ENCODE results near the gene SLC49A4.

Gene SLC49A4

GRCh38 chr3:122800031-122800430, 5.2 kb downstream of the SLC49A4 start:
- no peak overlapping the region for H3K4me3 ChIP-seq (ENCODE audit: low read depth in 1 of 5, low read length in 5 of 5)
- no peak overlapping the region for H3K9ac ChIP-seq (ENCODE audit: low read length in 5 of 5)
- H3K36me3 ChIP-seq (ENCODE audit: control insufficient read depth in 5 of 5, insufficient read depth in 5 of 5, low read length in 5 of 5): no peaks in the 10 kb centered on the region
- H3K27ac ChIP-seq (ENCODE audit: low read depth, low read length): no peak overlapping the region
- peaks cover 7 to 19% (median 15%) of the 10 kb centered on the region in 5 donors for H3K4me1 ChIP-seq (ENCODE audit: control insufficient read depth in 5 of 5, insufficient read depth in 5 of 5, low read length in 5 of 5)
- no peaks in the 10 kb centered on the region for H3K9me3 ChIP-seq (ENCODE audit: control insufficient read depth in 5 of 5, low read length in 5 of 5)
- H3K27me3 ChIP-seq (ENCODE audit: control insufficient read depth in 5 of 5, insufficient read depth in 4 of 5, low read length in 5 of 5): no peaks in the 10 kb centered on the region

- no peaks in the 10 kb centered on the region for H3K36me3 ChIP-seq (ENCODE audit: control insufficient read depth in 5 of 5, insufficient read depth in 5 of 5, low read length in 5 of 5)
- no peaks in the 10 kb centered on the region for H3K9me3 ChIP-seq (ENCODE audit: control insufficient read depth in 5 of 5, low read length in 5 of 5)
- H3K4me3 ChIP-seq (ENCODE audit: low read depth in 1 of 5, low read length in 5 of 5): no peak overlapping the region
- H3K27me3 ChIP-seq (ENCODE audit: control insufficient read depth in 5 of 5, insufficient read depth in 4 of 5, low read length in 5 of 5): no peaks in the 10 kb centered on the region
- no peak overlapping the region for H3K27ac ChIP-seq (ENCODE audit: low read depth, low read length)
- peaks cover 5 to 13% (median 9%) of the 10 kb centered on the region in 5 donors for H3K4me1 ChIP-seq (ENCODE audit: control insufficient read depth in 5 of 5, insufficient read depth in 5 of 5, low read length in 5 of 5)
- no peak overlapping the region for H3K9ac ChIP-seq (ENCODE audit: low read length in 5 of 5)
Observed at GRCh38 chr3:122800706-122801237, 5.9 kb downstream of the SLC49A4 start.

DNA sequence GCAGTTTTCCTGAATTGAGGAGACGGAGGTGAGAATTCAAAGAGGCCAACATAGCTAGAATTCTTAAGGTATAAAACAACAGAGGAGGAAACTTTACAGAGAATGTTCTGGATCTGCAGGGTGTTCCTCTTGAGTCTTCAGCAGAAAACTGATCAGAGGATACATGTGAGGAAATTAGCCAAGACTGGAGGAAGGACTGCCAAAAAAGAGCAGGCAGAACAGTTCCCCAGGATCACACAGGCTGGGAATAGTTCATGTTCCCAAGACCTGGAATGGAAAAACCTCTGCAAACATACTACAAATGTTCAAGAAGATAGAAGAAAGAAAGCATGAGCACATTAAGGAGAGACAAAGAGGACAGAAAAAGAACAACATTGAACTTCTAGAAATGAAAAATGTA, 7.5 kb downstream of the SLC49A4 start:
- Histone ChIP-seq H3K9me3 (ENCODE audit: control insufficient read depth in 5 of 5, low read length in 5 of 5) (no peaks in the 10 kb centered on the region), H3K9ac (ENCODE audit: low read length in 5 of 5) (no peak overlapping the region), H3K4me3 (ENCODE audit: low read depth in 1 of 5, low read length in 5 of 5) (no peak overlapping the region), H3K4me1 (ENCODE audit: control insufficient read depth in 5 of 5, insufficient read depth in 5 of 5, low read length in 5 of 5) (no peaks in the 10 kb centered on the region), H3K36me3 (ENCODE audit: control insufficient read depth in 5 of 5, insufficient read depth in 5 of 5, low read length in 5 of 5) (peaks cover 0 to 2% (median 0%) of the 10 kb centered on the region in 5 donors), H3K27me3 (ENCODE audit: control insufficient read depth in 5 of 5, insufficient read depth in 4 of 5, low read length in 5 of 5) (no peaks in the 10 kb centered on the region), H3K27ac (ENCODE audit: low read depth, low read length) (no peak overlapping the region)

DNA sequence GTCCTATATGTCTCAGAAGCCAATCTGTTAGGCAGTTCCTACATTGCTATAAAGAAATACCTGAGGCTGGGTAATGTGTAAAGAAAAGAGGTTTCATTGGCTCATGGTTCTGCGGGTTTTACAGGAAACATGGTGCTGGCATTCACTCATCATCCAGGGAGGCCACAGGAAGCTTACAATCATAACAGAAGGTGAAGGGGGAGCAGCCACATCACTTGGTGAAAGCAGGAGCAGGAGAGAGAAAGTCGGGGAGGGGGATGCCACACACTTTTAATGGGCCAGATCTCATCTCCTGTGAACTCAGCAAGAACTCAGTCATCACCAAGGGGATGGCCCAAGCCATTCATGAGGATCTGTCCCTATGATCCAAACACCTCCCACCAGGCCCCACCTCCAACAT, 9.1 kb downstream of the SLC49A4 start:
- H3K27ac ChIP-seq (ENCODE audit: low read depth, low read length): no peak overlapping the region

DNA sequence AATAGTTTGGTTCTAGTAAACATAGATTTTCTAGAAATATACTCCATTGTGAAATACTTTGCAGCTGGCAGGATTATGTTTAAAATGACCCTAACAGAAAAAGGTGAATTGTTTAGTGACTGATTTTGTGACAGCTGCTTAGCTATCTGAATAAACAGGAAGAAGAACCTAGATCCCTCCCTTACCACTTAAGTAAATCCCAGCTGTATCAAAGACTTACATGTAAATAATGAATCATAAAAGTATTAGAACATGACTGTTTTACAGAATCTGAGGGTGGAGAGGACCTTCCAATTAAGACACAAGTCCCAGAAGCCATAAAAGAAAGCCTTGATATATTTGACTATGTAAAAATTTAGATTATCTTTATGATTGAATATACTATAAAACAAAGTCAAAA, 15.9 kb downstream of the SLC49A4 start:
- Histone ChIP-seq H3K36me3 (ENCODE audit: control insufficient read depth in 5 of 5, insufficient read depth in 5 of 5, low read length in 5 of 5) (peaks cover 0 to 14% (median 10%) of the 10 kb centered on the region in 5 donors), H3K27me3 (ENCODE audit: control insufficient read depth in 5 of 5, insufficient read depth in 4 of 5, low read length in 5 of 5) (no peaks in the 10 kb centered on the region), H3K27ac (ENCODE audit: low read depth, low read length) (no peak overlapping the region), H3K9ac (ENCODE audit: low read length in 5 of 5) (no peak overlapping the region), H3K9me3 (ENCODE audit: control insufficient read depth in 5 of 5, low read length in 5 of 5) (no peaks in the 10 kb centered on the region), H3K4me1 (ENCODE audit: control insufficient read depth in 5 of 5, insufficient read depth in 5 of 5, low read length in 5 of 5) (no peaks in the 10 kb centered on the region), H3K4me3 (ENCODE audit: low read depth in 1 of 5, low read length in 5 of 5) (no peak overlapping the region)

More for the DNA sequence above, 9.1 kb downstream of the SLC49A4 start:
- Histone ChIP-seq H3K4me3 (ENCODE audit: low read depth in 1 of 5, low read length in 5 of 5) (no peak overlapping the region), H3K9ac (ENCODE audit: low read length in 5 of 5) (no peak overlapping the region), H3K9me3 (ENCODE audit: control insufficient read depth in 5 of 5, low read length in 5 of 5) (no peaks in the 10 kb centered on the region), H3K4me1 (ENCODE audit: control insufficient read depth in 5 of 5, insufficient read depth in 5 of 5, low read length in 5 of 5) (no peaks in the 10 kb centered on the region), H3K36me3 (ENCODE audit: control insufficient read depth in 5 of 5, insufficient read depth in 5 of 5, low read length in 5 of 5) (peaks cover 0 to 10% (median 8%) of the 10 kb centered on the region in 5 donors), H3K27me3 (ENCODE audit: control insufficient read depth in 5 of 5, insufficient read depth in 4 of 5, low read length in 5 of 5) (no peaks in the 10 kb centered on the region)

GRCh38 chr3:122816587-122816986, 21.7 kb downstream of the SLC49A4 start:
- Histone ChIP-seq H3K36me3 (ENCODE audit: control insufficient read depth in 5 of 5, insufficient read depth in 5 of 5, low read length in 5 of 5) (peaks cover 0 to 10% (median 0%) of the 10 kb centered on the region in 5 donors), H3K4me1 (ENCODE audit: control insufficient read depth in 5 of 5, insufficient read depth in 5 of 5, low read length in 5 of 5) (no peaks in the 10 kb centered on the region), H3K9ac (ENCODE audit: low read length in 5 of 5) (no peak overlapping the region)

DNA sequence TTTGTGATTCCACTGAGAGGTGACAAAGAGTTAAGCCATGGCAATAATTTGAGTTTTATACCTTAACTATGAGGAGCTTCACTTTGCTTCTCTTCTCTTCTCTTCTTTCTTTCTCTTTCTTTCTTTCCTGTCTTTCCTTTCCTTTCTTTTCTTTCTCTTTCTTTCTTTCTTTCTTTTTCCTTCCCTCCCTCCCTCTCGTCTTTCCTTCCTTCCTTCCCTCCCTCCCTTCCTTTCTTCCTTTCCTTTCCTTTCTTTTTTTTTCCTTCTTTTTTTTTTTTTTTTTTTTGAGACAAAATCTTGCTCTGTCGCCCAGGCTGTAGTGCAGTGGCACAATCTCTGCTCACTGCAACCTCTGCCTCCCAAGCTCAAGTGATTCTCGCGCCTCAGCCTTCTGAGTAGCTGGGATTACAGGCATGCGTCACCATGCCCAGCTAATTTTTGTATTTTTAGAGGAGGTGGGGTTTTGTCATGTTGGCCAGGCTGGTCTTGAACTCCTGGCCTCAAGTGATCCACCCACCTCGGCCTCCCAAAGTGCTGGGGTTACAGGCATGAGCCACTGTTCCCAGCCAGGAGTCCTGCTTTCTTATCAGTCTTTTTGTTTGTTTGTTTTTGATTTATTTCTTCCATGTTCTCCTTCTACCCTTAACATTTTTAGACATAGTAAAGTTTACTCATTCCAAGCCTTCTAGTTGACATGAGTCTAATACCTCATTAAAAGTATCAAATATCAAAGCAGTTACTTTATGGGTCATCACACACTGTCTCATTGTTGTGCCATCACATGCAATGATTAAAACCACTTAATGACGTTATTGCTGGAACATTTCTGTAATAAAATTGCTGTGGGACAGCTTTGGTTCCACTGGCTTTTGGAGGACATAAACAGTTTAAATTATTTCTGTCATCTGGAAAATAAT, 29.9 kb downstream of the SLC49A4 start:
- Histone ChIP-seq H3K4me3 (ENCODE audit: low read depth in 1 of 5, low read length in 5 of 5) (no peak overlapping the region), H3K27me3 (ENCODE audit: control insufficient read depth in 5 of 5, insufficient read depth in 4 of 5, low read length in 5 of 5) (no peaks in the 10 kb centered on the region), H3K4me1 (ENCODE audit: control insufficient read depth in 5 of 5, insufficient read depth in 5 of 5, low read length in 5 of 5) (peaks cover 0 to 6% (median 0%) of the 10 kb centered on the region in 5 donors), H3K36me3 (ENCODE audit: control insufficient read depth in 5 of 5, insufficient read depth in 5 of 5, low read length in 5 of 5) (peaks cover 6 to 15% (median 12%) of the 10 kb centered on the region in 5 donors), H3K9me3 (ENCODE audit: control insufficient read depth in 5 of 5, low read length in 5 of 5) (no peaks in the 10 kb centered on the region), H3K27ac (ENCODE audit: low read depth, low read length) (no peak overlapping the region), H3K9ac (ENCODE audit: low read length in 5 of 5) (no peak overlapping the region)

More at GRCh38 chr3:122816587-122816986, 21.7 kb downstream of the SLC49A4 start:
- Histone ChIP-seq H3K9me3 (ENCODE audit: control insufficient read depth in 5 of 5, low read length in 5 of 5) (no peaks in the 10 kb centered on the region), H3K4me3 (ENCODE audit: low read depth in 1 of 5, low read length in 5 of 5) (no peak overlapping the region), H3K27ac (ENCODE audit: low read depth, low read length) (no peak overlapping the region), H3K27me3 (ENCODE audit: control insufficient read depth in 5 of 5, insufficient read depth in 4 of 5, low read length in 5 of 5) (no peaks in the 10 kb centered on the region)

DNA sequence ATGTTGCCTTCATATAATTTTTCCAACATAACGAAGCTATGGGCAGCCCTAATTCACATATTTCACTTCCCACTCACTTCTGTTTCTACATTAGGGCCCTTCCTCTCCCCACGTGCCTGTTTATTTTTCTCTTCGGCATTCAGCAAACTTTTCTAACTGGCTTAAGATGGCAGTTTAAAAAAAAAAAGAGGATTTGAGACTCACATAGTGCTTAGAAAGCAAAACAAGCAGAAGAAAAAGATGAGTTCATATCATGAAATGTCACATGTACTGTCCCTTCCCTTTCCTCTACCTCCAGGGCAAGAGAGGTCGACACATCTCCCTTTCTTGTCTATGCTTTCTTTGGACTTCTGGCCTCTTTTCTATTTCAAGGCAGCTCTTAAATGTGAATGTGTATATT, 30.6 kb downstream of the SLC49A4 start:
- H3K9ac ChIP-seq (ENCODE audit: low read length in 5 of 5): no peak overlapping the region
- H3K27ac ChIP-seq (ENCODE audit: low read depth, low read length): no peak overlapping the region
- no peak overlapping the region for H3K4me3 ChIP-seq (ENCODE audit: low read depth in 1 of 5, low read length in 5 of 5)
- peaks cover 6 to 18% (median 13%) of the 10 kb centered on the region in 5 donors for H3K36me3 ChIP-seq (ENCODE audit: control insufficient read depth in 5 of 5, insufficient read depth in 5 of 5, low read length in 5 of 5)
- no peaks in the 10 kb centered on the region for H3K9me3 ChIP-seq (ENCODE audit: control insufficient read depth in 5 of 5, low read length in 5 of 5)
- H3K4me1 ChIP-seq (ENCODE audit: control insufficient read depth in 5 of 5, insufficient read depth in 5 of 5, low read length in 5 of 5): peaks cover 0 to 6% (median 0%) of the 10 kb centered on the region in 5 donors
- no peaks in the 10 kb centered on the region for H3K27me3 ChIP-seq (ENCODE audit: control insufficient read depth in 5 of 5, insufficient read depth in 4 of 5, low read length in 5 of 5)

- Histone ChIP-seq H3K4me1 (ENCODE audit: control insufficient read depth in 5 of 5, insufficient read depth in 5 of 5, low read length in 5 of 5) (peaks cover 0 to 6% (median 0%) of the 10 kb centered on the region in 5 donors), H3K27ac (ENCODE audit: low read depth, low read length) (no peak overlapping the region), H3K4me3 (ENCODE audit: low read depth in 1 of 5, low read length in 5 of 5) (no peak overlapping the region), H3K36me3 (ENCODE audit: control insufficient read depth in 5 of 5, insufficient read depth in 5 of 5, low read length in 5 of 5) (peaks cover 6 to 23% (median 10%) of the 10 kb centered on the region in 5 donors), H3K9ac (ENCODE audit: low read length in 5 of 5) (no peak overlapping the region), H3K9me3 (ENCODE audit: control insufficient read depth in 5 of 5, low read length in 5 of 5) (no peaks in the 10 kb centered on the region), H3K27me3 (ENCODE audit: control insufficient read depth in 5 of 5, insufficient read depth in 4 of 5, low read length in 5 of 5) (no peaks in the 10 kb centered on the region)
Observed at GRCh38 chr3:122826278-122826677, 31.4 kb downstream of the SLC49A4 start.

DNA sequence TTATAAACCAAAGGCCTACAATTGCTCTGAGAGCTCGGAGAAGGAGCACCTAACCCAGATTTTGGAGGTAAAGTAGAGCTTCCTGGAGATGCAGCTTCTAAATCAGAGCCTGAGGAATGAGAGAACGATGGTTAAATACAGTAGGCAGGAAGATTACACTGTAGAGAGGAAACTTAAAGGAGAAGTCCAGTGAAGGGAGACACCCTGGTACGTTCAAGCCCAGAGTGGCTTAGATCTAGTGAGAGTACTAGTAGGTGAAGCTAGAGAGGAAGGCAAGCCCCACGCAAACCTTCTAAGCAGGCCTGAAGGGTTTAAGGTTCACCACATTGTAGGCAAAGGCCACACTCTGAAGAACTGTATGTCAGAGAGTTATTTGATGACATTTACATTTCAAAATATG, 33.4 kb downstream of the SLC49A4 start:
- Histone ChIP-seq H3K4me3 (ENCODE audit: low read depth in 1 of 5, low read length in 5 of 5) (no peak overlapping the region), H3K36me3 (ENCODE audit: control insufficient read depth in 5 of 5, insufficient read depth in 5 of 5, low read length in 5 of 5) (peaks cover 6 to 23% (median 9%) of the 10 kb centered on the region in 5 donors), H3K9me3 (ENCODE audit: control insufficient read depth in 5 of 5, low read length in 5 of 5) (no peaks in the 10 kb centered on the region), H3K27me3 (ENCODE audit: control insufficient read depth in 5 of 5, insufficient read depth in 4 of 5, low read length in 5 of 5) (no peaks in the 10 kb centered on the region), H3K9ac (ENCODE audit: low read length in 5 of 5) (no peak overlapping the region), H3K27ac (ENCODE audit: low read depth, low read length) (no peak overlapping the region), H3K4me1 (ENCODE audit: control insufficient read depth in 5 of 5, insufficient read depth in 5 of 5, low read length in 5 of 5) (peaks cover 0 to 6% (median 0%) of the 10 kb centered on the region in 5 donors)

Measured in subcutaneous abdominal adipose tissue (tissue), 5 donors.